Coronary artery (tissue), 2 donors: ENCODE measurements around the gene C3orf52.
A peak's percentile ranks its signal among the peaks of the same experiment; 100 is the strongest.

ENCODE experiments used
- DNase-seq: peaks from one replicate; pipeline ENCODE4 v3.0.0-alpha.2; 2017; ENCODE audit warnings: low spot score
- H3K27ac ChIP-seq, 2 donors: fragments of 200-600 bp; sonication (generic); one replicate each; pipeline ENCODE4 v1.5.1; 2016 to 2019
- H3K4me3 ChIP-seq: fragments of 200-600 bp; sonication (generic); 2 replicates; pipeline ENCODE4 v1.5.1; 2016; ENCODE audit warnings: mild to moderate bottlenecking, moderate library complexity
- TF ChIP-seq, protein P1 (sequence below): fragments of 200-600 bp; sonication (generic); IDR thresholded peaks from one replicate; pipeline ENCODE4 v1.5.1; 2019; ENCODE audit warnings: antibody characterized with exemption

The C3orf52 gene

DNA sequence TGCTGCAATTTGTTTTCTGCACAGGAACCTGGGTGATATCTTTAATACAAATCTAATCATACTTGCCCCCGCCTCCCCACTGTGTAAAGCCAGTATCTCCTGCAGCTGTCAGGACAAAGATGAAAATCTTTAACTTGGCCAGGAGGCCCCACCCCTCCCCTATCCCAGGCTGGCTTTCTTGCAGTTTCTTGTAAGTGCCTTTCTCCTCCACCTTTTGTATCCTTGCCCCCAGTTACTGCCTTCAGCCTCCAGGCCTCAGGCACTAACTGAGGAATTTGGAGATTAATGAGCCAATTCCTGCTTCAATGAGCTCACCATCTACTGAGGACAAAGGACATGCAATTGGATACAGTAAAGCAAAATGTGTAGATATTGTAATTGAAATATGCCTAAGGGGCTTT lies 40.3 kb downstream of the C3orf52 start:
- H3K27ac ChIP-seq, result no peak overlapping the region
- DNase-seq, result no peak
- TF ChIP-seq, protein P1, sequence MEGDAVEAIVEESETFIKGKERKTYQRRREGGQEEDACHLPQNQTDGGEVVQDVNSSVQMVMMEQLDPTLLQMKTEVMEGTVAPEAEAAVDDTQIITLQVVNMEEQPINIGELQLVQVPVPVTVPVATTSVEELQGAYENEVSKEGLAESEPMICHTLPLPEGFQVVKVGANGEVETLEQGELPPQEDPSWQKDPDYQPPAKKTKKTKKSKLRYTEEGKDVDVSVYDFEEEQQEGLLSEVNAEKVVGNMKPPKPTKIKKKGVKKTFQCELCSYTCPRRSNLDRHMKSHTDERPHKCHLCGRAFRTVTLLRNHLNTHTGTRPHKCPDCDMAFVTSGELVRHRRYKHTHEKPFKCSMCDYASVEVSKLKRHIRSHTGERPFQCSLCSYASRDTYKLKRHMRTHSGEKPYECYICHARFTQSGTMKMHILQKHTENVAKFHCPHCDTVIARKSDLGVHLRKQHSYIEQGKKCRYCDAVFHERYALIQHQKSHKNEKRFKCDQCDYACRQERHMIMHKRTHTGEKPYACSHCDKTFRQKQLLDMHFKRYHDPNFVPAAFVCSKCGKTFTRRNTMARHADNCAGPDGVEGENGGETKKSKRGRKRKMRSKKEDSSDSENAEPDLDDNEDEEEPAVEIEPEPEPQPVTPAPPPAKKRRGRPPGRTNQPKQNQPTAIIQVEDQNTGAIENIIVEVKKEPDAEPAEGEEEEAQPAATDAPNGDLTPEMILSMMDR, result no peak
- H3K4me3 ChIP-seq, result peak overlapping the region; percentile 16

DNA sequence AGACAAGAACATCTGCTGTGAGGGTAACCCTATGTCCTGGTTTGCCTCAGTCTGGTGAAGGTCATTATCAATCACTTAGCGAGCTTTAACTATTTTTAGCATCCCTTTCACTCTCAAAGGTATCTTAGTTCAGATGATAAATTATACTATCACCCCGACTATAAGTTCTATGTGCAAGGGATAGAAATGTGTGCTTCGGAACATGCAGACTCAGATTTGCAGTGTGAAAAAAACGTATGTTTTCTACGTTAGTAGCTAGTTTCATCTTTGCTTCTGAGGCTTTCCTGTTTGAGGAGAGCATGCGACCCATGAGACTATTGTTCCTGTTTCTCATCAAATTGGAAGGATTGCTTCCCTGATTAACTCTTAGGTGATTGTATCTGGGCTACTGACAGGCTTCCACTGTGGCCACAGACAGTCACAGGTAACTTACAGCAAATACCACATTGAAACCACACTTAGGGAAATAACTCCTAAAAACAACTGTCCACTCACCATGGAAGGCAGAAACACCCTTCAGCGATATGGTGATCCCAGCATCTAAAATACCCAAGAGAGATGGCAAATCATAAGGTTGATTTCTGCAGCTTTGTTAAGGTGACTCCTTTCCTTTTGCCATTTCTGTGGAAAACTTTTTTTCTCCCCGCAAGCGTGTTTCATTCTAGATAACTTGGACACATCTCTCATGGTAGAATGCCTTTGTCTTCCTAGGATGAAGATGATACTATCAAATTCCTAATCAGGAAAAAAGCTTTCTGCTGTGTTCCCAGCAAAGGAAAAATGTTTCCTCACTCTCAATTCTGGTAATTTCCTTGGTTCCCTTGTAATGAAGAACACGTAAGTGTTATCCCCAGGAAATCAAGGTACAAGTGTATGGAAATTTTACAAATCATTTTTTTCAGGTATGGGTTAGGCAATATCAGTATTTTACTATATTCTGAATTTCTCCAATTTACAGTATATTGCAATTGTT lies 41.6 kb downstream of the C3orf52 start:
- no peak for DNase-seq
- Histone ChIP-seq H3K4me3 (peak overlapping the region; percentile 36), H3K27ac (no peak overlapping the region)
- TF ChIP-seq, protein P1, result no peak

DNA sequence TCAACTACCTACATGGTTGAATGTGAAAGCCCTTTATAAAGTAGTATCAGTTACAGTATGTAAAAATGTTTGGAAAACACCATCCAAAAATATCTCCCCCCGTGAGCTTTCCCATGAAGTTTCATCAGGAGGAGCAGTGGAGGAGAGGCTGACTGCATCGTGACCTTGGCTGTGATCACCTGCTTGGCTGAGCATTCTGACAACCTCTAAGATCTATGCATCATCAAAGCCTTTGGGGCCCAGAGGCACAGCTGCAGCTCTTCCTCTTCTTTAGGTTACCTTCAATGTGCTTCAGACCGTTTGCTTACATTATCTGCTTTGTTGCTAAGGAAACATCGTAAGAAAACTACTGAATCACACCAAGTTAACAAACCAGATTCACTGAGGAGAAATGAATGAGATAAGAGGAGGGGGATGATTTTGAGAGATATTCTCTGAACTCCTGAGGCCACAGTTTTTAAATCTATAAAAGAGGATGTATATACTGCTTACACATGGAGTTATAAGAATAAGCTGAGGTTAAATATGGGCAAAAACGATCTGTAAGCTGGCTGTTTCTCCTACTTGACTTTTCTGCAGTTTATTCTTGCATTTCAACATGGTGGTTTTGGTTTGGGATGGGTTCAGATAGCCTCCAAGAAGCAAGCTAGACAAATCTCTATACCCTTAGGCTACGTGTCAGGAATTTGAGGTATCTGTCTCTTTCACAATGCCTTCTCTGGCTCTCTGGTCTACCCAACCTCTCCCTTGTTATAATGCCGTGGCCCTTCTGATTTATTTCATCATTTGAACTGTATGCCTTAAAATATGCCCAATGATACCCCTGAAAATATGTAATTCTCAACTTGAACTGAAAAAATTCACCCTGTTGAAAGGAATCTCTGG lies 42.9 kb downstream of the C3orf52 start:
- TF ChIP-seq, protein P1, result no peak
- H3K27ac ChIP-seq, result no peak overlapping the region
- no peak overlapping the region for H3K4me3 ChIP-seq
- no peak for DNase-seq

DNA sequence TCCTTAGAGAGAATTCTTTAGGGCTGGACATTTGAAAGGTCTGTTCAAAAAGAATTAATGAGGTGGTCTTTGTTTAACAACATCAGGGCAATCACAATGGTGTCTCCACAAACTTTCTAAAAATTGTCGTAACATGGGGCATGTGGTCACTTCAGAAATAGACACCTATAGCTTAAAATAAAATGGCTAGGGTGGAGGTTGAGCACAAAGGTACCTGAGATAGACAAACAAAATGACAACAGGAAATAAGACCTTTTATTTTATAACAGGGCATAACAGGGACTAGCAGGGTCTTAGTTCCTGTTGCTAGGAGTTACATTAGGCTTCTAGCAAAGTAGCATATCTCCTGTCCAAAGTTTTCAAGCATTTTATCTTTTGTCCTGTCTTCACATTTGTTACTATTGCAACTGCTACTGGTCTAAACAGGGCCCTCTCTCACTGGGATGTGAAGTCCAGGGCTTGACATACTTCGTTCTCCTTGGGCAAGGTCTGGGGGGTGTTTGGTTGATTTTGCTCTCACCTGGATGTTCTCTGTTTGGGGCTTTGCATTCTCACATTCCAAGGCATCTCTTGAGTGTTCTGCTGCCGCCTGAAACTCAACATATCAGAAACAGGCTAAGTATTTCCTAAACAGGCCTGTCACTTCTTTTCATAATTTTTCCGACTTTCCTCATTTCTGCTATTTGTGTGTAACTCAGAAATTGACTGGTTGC lies 43.9 kb downstream of the C3orf52 start:
- no peak for DNase-seq
- H3K4me3 ChIP-seq, result no peak overlapping the region
- TF ChIP-seq, protein P1, result no peak
- no peak overlapping the region for H3K27ac ChIP-seq

DNA sequence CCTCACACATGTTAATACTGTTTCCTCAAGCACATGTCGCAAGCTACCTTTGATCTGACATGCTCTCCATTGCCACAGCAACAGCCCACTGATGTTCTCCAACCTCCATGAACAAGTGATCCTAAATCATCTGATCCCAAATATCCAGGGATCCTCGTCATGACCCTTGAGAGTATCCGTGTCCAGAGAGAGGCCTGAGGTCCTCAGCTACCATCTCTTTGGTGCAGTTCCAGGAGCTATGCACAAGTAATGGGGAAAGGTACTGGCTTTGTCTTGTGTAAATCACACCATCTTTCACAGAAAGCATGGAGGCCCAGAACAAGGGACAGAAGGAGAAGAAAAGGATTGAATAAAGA lies 44.4 kb downstream of the C3orf52 start:
- TF ChIP-seq, protein P1, result no peak
- H3K4me3 ChIP-seq, result no peak overlapping the region
- H3K27ac ChIP-seq, result no peak overlapping the region

DNA sequence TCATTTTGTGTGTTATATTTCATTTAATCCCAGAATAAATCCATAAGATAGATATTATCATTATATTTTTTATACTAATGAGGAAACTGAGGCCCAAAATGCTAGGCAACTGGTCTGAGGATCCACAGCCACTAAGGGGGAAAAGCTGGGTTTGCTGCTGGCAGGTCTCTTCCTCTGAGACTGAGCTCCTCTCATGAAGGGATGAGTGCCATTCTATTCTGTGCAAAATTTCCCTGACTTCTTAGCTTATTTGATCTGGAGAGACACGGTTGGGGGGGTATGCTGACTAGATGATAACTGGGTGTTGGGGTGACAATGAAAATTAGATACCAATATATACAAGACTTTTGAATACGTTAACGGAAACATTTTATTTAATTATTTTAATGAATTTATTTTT lies 44.9 kb downstream of the C3orf52 start:
- no peak overlapping the region for H3K27ac ChIP-seq
- TF ChIP-seq, protein P1, result no peak
- DNase-seq, result no peak
- no peak overlapping the region for H3K4me3 ChIP-seq

More for the DNA sequence above, 44.4 kb downstream of the C3orf52 start:
- DNase-seq, result no peak
